Osteocyte (in vitro differentiated cells): ENCODE results near the gene ULK1. TPM values are rescaled to one million over a fixed set of nuclear protein-coding genes. Genes with fewer than 3 reads are reported as not detected.

Experiments
- DNase-seq: peaks from one replicate; pipeline ENCODE4 v3.0.0; 2021; ENCODE audit warnings: mixed read lengths; ENCODE audit not compliant: unreplicated experiment; ENCODE audit errors: extremely low spot score
- H3K27ac Mint-ChIP-seq: one replicate; pipeline ENCODE4 v1.8.0; 2021; ENCODE audit warnings: mild to moderate bottlenecking, mixed read lengths; ENCODE audit not compliant: unreplicated experiment
- H3K27me3 Mint-ChIP-seq: one replicate; pipeline ENCODE4 v1.8.0; 2021; ENCODE audit warnings: mixed read lengths; ENCODE audit not compliant: unreplicated experiment
- H3K36me3 Mint-ChIP-seq: one replicate; pipeline ENCODE4 v1.8.0; 2021; ENCODE audit warnings: mixed read lengths; ENCODE audit not compliant: unreplicated experiment
- H3K4me1 Mint-ChIP-seq: one replicate; pipeline ENCODE4 v1.8.0; 2021; ENCODE audit warnings: mixed read lengths; ENCODE audit not compliant: unreplicated experiment
- H3K4me3 Mint-ChIP-seq: one replicate; pipeline ENCODE4 v1.8.0; 2021; ENCODE audit warnings: mild to moderate bottlenecking, moderate library complexity, mixed read lengths; ENCODE audit not compliant: unreplicated experiment
- H3K9me3 Mint-ChIP-seq: one replicate; pipeline ENCODE4 v1.8.0; 2021; ENCODE audit warnings: mixed read lengths; ENCODE audit not compliant: unreplicated experiment
- CTCF ChIP-seq: fragments of 200-600 bp; sonication (generic); IDR thresholded peaks from 2 replicates; pipeline ENCODE4 v1.5.0; 2021; ENCODE audit warnings: antibody characterized with exemption, mild to moderate bottlenecking, moderate library complexity
- total RNA-seq: library from RNA; stranded (reverse); gene quantifications from 2 replicates; pipeline ENCODE4 v1.2.1, GENCODE V29; 2021

The ULK1 gene
- total RNA-seq, 1 donor from 2014 or later = 69.6 TPM

- no peaks in the 10 kb centered on the region for H3K27me3 Mint-ChIP-seq
- DNase-seq = no peak
- no peaks in the 10 kb centered on the region for H3K4me1 Mint-ChIP-seq
- no peak overlapping the region for H3K4me3 Mint-ChIP-seq
- H3K27ac Mint-ChIP-seq = no peak overlapping the region
- no peak for TF ChIP-seq CTCF
- no peaks in the 10 kb centered on the region for H3K36me3 Mint-ChIP-seq
- no peaks in the 10 kb centered on the region for H3K9me3 Mint-ChIP-seq
Observed at GRCh38 chr12:131971226-131971625, 76.8 kb downstream of the ULK1 start.

Other genes starting within 250 kb of the ULK1 start
- 48.0 and 51.3 TPM in 2 replicates for gene SFSWAP, start 183.5 kb upstream of the ULK1 start, total RNA-seq
- gene MMP17, start 66.2 kb upstream of the ULK1 start, total RNA-seq = 1.7 and 2.9 TPM in 2 replicates
- 18.8 and 19.5 TPM in 2 replicates for gene PUS1, start 34.7 kb downstream of the ULK1 start, total RNA-seq
- 51.3 and 51.8 TPM in 2 replicates for gene EP400, start 55.3 kb downstream of the ULK1 start, total RNA-seq
- gene DDX51, start 249.7 kb downstream of the ULK1 start, total RNA-seq = 17.7 and 19.3 TPM in 2 replicates
- 21.4 and 22.0 TPM in 2 replicates for gene NOC4L, start 249.8 kb downstream of the ULK1 start, total RNA-seq